SU-DHL-6 (cell line): Measurements from ENCODE around the gene COL23A1.

Experiments used
- H2AFZ ChIP-seq: fragments of 200-600 bp; sonication (generic); 2 replicates; pipeline ENCODE4 v1.6.1; 2014; ENCODE audit warnings: low read depth, mild to moderate bottlenecking, moderate library complexity, mixed read lengths, antibody characterized with exemption, low read length; ENCODE audit not compliant: severe bottlenecking
- H3F3A ChIP-seq: fragments of 200-600 bp; shearing (Covaris generic); 2 replicates; pipeline ENCODE4 v1.6.0; 2016; ENCODE audit warnings: antibody characterized with exemption, mild to moderate bottlenecking; ENCODE audit not compliant: insufficient read depth
- H3K27ac ChIP-seq: fragments of 200-600 bp; sonication (generic); 2 replicates; pipeline ENCODE4 v1.5.1; 2016; ENCODE audit warnings: low read depth, mild to moderate bottlenecking, low read length, moderate library complexity, mixed read lengths
- H3K27me3 ChIP-seq: fragments of 200-600 bp; sonication (generic), shearing (Covaris generic); 2 replicates; pipeline ENCODE4 v1.6.0; 2014; ENCODE audit warnings: mild to moderate bottlenecking, low read length
- H3K36me3 ChIP-seq: fragments of 200-600 bp; sonication (generic); 2 replicates; pipeline ENCODE4 v1.6.1; 2014; ENCODE audit warnings: mild to moderate bottlenecking, low read length, mixed read lengths
- H3K4me2 ChIP-seq: fragments of 300-600, 200-600 bp; shearing (Covaris generic), sonication (generic); 2 replicates; pipeline ENCODE4 v1.6.0; 2014; ENCODE audit warnings: low read length, low read depth, mild to moderate bottlenecking; ENCODE audit not compliant: poor library complexity, severe bottlenecking
- H3K4me3 ChIP-seq: fragments of 200-600 bp; sonication (generic); 2 replicates; pipeline ENCODE4 v1.5.1; 2014; ENCODE audit warnings: antibody characterized with exemption, low read length, mild to moderate bottlenecking, mixed read lengths; ENCODE audit not compliant: insufficient read depth, poor library complexity, severe bottlenecking
- H3K79me2 ChIP-seq: fragments of 200-600 bp; sonication (generic); 2 replicates; pipeline ENCODE4 v1.6.1; 2014; ENCODE audit warnings: mild to moderate bottlenecking, low read length, moderate library complexity; ENCODE audit not compliant: insufficient read depth
- H3K9ac ChIP-seq: fragments of 200-600 bp; sonication (generic); 2 replicates; pipeline ENCODE4 v1.7.0; 2014; ENCODE audit warnings: mild to moderate bottlenecking, low read length
- H3K9me2 ChIP-seq: fragments of 200-600 bp; sonication (generic); replicated peaks from 2 replicates; pipeline ENCODE4 v1.6.1; 2014; ENCODE audit warnings: low read length; ENCODE audit not compliant: insufficient read depth
- H3K9me3 ChIP-seq: fragments of 200-600 bp; sonication (generic); 2 replicates; pipeline ENCODE4 v1.6.1; 2014; ENCODE audit warnings: low read length, mixed read lengths; ENCODE audit not compliant: insufficient read depth
- H4K20me1 ChIP-seq: fragments of 200-600 bp; sonication (generic); 2 replicates; pipeline ENCODE4 v1.6.1; 2014; ENCODE audit warnings: low read depth, mild to moderate bottlenecking, antibody characterized with exemption, low read length, moderate library complexity, mixed read lengths
- EZH2phosphoT487 ChIP-seq: fragments of 200-600 bp; sonication (generic), shearing (Covaris generic); conservative IDR thresholded peaks from 2 replicates; pipeline ENCODE4 v1.6.1; 2018; ENCODE audit warnings: mild to moderate bottlenecking, antibody characterized with exemption, low read length, moderate library complexity, mixed read lengths
- TF ChIP-seq, protein P1 (sequence below): fragments of 200-600 bp; sonication (generic); IDR thresholded peaks from one replicate; pipeline ENCODE4 v1.5.1; 2017; ENCODE audit warnings: antibody characterized with exemption, mild to moderate bottlenecking, low read length, moderate library complexity; ENCODE audit not compliant: insufficient read depth, poor library complexity, severe bottlenecking

COL23A1 gene

DNA sequence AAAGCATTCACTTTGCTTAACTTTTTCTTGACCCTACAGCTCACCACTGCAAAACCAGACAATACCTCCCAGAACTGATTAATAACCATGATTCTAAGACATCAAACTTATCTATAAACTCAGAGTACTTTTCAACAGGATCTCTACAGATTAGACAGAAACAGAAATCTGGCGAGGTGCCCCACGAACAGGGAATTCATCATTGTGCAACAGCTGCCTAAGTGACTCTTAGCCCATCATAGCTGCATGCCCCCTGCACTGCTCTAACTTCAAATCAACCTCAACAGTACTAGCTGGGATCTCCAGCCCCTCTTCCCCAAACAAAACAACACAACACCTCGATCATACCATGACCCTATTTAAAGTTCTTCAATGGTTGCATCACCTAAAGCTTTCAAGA lies 16.1 kb upstream of the COL23A1 start:
- H3K9me3 ChIP-seq = no peaks in the 10 kb centered on the region
- H3K9me2 ChIP-seq = no peaks in the 10 kb centered on the region
- H3K36me3 ChIP-seq = peaks cover 57% of the 10 kb centered on the region
- H3K79me2 ChIP-seq = no peaks in the 10 kb centered on the region
- H3K4me2 ChIP-seq = no peak overlapping the region
- H2AFZ ChIP-seq = no peak overlapping the region
- no peak for TF ChIP-seq EZH2phosphoT487
- TF ChIP-seq, protein P1, sequence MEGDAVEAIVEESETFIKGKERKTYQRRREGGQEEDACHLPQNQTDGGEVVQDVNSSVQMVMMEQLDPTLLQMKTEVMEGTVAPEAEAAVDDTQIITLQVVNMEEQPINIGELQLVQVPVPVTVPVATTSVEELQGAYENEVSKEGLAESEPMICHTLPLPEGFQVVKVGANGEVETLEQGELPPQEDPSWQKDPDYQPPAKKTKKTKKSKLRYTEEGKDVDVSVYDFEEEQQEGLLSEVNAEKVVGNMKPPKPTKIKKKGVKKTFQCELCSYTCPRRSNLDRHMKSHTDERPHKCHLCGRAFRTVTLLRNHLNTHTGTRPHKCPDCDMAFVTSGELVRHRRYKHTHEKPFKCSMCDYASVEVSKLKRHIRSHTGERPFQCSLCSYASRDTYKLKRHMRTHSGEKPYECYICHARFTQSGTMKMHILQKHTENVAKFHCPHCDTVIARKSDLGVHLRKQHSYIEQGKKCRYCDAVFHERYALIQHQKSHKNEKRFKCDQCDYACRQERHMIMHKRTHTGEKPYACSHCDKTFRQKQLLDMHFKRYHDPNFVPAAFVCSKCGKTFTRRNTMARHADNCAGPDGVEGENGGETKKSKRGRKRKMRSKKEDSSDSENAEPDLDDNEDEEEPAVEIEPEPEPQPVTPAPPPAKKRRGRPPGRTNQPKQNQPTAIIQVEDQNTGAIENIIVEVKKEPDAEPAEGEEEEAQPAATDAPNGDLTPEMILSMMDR = no peak
- no peaks in the 10 kb centered on the region; the same call in 1 of the 2 replicates for H4K20me1 ChIP-seq
- no peak overlapping the region for H3K27ac ChIP-seq
- H3K27me3 ChIP-seq = no peaks in the 10 kb centered on the region
- no peaks in the 10 kb centered on the region for H3F3A ChIP-seq
- H3K4me3 ChIP-seq = no peak overlapping the region
- H3K9ac ChIP-seq = no peak overlapping the region

DNA sequence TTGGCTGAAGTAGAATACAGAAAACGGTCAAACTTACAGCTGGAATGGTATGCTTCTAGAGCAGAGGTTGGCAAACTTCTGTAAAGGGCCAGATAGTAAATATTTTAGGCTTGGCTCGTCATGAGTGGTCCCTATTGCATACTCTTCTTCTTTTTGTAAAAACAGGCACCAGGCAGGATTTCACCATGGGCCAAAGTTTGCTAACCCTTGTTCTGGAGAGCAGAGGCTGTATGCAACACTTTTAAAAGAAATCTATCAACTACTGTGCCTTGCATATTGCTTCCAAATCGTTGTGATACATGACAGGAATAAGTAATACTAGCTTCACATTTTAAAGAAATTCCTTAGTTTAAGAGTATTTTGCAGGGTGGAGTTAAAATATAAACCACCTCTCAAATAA lies 15.6 kb upstream of the COL23A1 start:
- Histone ChIP-seq H3K9me2 (no peaks in the 10 kb centered on the region), H3K27me3 (no peaks in the 10 kb centered on the region), H4K20me1 (no peaks in the 10 kb centered on the region; the same call in 1 of the 2 replicates), H3K9ac (no peak overlapping the region), H3K36me3 (peaks cover 57% of the 10 kb centered on the region), H3K79me2 (no peaks in the 10 kb centered on the region), H3K4me2 (no peak overlapping the region), H3K27ac (no peak overlapping the region), H3K9me3 (no peaks in the 10 kb centered on the region), H3K4me3 (no peak overlapping the region), H3F3A (no peaks in the 10 kb centered on the region), H2AFZ (no peak overlapping the region)
- no peak for TF ChIP-seq EZH2phosphoT487
- TF ChIP-seq, protein P1 = no peak

DNA sequence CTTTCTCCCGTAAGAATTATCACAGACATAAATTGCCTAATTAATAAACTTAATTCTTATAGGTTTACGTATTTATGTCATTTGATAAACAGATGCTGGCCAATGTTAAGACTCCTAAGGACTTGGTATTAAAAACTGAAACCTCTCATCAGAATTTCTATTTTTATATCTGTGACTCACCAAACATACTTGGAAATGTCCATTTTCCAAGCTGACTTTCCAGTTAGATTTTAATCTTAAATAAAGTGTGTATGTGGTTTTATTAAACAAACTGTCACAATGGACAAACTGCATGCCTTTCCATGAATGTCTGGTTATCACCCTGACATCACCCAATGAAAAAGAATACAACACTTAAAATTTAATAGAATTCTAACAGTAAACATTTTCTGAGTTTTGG lies 12.6 kb upstream of the COL23A1 start:
- Histone ChIP-seq H3K9me2 (no peaks in the 10 kb centered on the region), H3K27ac (no peak overlapping the region), H3K79me2 (no peaks in the 10 kb centered on the region), H4K20me1 (no peaks in the 10 kb centered on the region), H2AFZ (no peak overlapping the region), H3K27me3 (no peaks in the 10 kb centered on the region), H3K4me3 (no peak overlapping the region), H3K9ac (no peak overlapping the region), H3K4me2 (no peak overlapping the region), H3F3A (no peaks in the 10 kb centered on the region), H3K36me3 (peaks cover 49% of the 10 kb centered on the region), H3K9me3 (no peaks in the 10 kb centered on the region)
- TF ChIP-seq, protein P1 = no peak
- TF ChIP-seq EZH2phosphoT487 = no peak

GRCh38 chr5:178595750-178596149 lies 5.6 kb upstream of the COL23A1 start:
- Histone ChIP-seq H3K79me2 (no peaks in the 10 kb centered on the region), H3K27me3 (no peaks in the 10 kb centered on the region), H3F3A (no peaks in the 10 kb centered on the region), H3K27ac (no peak overlapping the region), H3K9me2 (no peaks in the 10 kb centered on the region), H3K9ac (no peak overlapping the region), H3K9me3 (peaks cover 20% of the 10 kb centered on the region; the same call in 1 of the 2 replicates), H4K20me1 (no peaks in the 10 kb centered on the region), H2AFZ (no peak overlapping the region), H3K4me3 (no peak overlapping the region), H3K4me2 (no peak overlapping the region), H3K36me3 (peaks cover 26% of the 10 kb centered on the region)
- TF ChIP-seq EZH2phosphoT487 = no peak
- TF ChIP-seq, protein P1 = no peak
